ENCODE data around the gene PXMP4.

GRCh38 chr20:33666293-33667244 is 53.5 kb downstream of the PXMP4 start, which contains the start of gene ACTL10:
- TF ChIP-seq EP300 (IDR thresholded peaks at IDR 0.05; ENCODE audit: borderline replicate concordance) (no peak), REST (IDR thresholded peaks at IDR 0.05; ENCODE audit: low read depth) (no peak), USF1 (IDR thresholded peaks at IDR 0.05) (no peak), TAF1 (IDR thresholded peaks at IDR 0.05; ENCODE audit: low read depth) (no peak), MAX (IDR thresholded peaks at IDR 0.05) (no peak), RAD21 (IDR thresholded peaks at IDR 0.05; ENCODE audit: low read depth) (no peak), EGR1 (IDR thresholded peaks at IDR 0.05) (no peak), TCF12 (IDR thresholded peaks at IDR 0.05; ENCODE audit: low read depth) (no peak), YY1 (IDR thresholded peaks at IDR 0.05; ENCODE audit: low read depth) (no peak), CEBPB (IDR thresholded peaks at IDR 0.05) (no peak), CREB1 (IDR thresholded peaks at IDR 0.05; ENCODE audit: low read depth) (no peak), NFIC (IDR thresholded peaks at IDR 0.05) (peak; percentile 27; the same call in 1 of the 2 replicates), FOXM1 (IDR thresholded peaks at IDR 0.05; ENCODE audit: borderline replicate concordance, low read depth) (no peak), TEAD4 (IDR thresholded peaks at IDR 0.05) (no peak)
